Fibroblast of villous mesenchyme (primary cell): ENCODE data around the gene CARM1. TPM values are rescaled to one million over a fixed set of nuclear protein-coding genes. Genes with fewer than 3 reads are reported as not detected.
"Not testable (repeated sequence)": the region's sequence is repeated elsewhere in the genome, so short reads cannot be mapped to it uniquely, and the experiment has no call there.

Experiments used
- DNase-seq: peaks from one replicate; pipeline ENCODE4 v3.0.0-alpha.2; 2010; ENCODE audit warnings: low read depth
- H3K4me3 ChIP-seq: 2 replicates; pipeline ENCODE4 v1.5.1; 2011; ENCODE audit warnings: low read depth, mild to moderate bottlenecking, low read length
- CTCF ChIP-seq: IDR thresholded peaks from 2 replicates; pipeline ENCODE4 v1.5.1; 2012; ENCODE audit warnings: low read depth, mild to moderate bottlenecking, low read length; ENCODE audit not compliant: insufficient read depth
- total RNA-seq: library from RNA; depleted of rRNA; stranded (reverse); fragments of >200 nt; gene quantifications from 2 replicates; pipeline ENCODE4 v1.2.3, GENCODE V29; 2012

Gene CARM1
- total RNA-seq, 1 donor = 38.0 TPM

DNA sequence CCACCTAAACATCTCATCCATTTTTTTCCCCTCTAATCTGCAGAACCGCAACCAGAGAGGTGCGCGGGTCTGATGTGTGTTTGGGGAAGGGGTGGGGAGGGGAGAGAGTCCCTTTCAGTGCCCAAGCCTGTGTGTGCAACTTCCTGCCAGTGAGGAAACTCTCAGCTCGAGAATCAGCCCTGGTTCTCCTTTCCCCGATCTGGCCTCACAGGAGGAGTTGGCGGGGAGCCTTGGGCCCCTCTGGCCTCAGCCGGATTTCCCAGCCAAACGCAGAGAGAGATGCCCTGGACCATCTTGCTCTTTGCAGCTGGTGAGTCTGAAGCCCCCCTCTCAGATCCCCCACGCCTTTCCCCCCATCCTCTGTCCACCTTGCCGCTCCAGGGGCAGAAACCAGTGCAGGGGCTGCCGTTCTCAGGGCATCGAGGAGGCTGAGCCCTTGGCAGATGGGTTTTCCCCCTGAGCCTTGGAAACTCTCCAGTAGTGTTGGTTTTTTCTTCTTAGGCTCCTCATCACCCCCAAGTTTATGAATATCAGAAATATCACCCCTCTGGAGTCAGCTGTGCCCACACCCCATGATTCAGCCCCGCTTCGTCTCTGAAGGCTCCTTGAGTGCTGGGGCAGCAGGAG is 23.0 kb upstream of the CARM1 start, which contains the start of gene C19orf38:
Gene C19orf38 (plus strand): TSS at position 186 of the 627 bp plus-strand sequence. CDS start 94 bp downstream, at position 280.
- no peak for TF ChIP-seq CTCF
- DNase-seq = no peak
- H3K4me3 ChIP-seq = no peak within 1 kb of the TSS

GRCh38 chr19:10850631-10851030 is 20.7 kb upstream of the CARM1 start:
- TF ChIP-seq CTCF = no peak

DNA sequence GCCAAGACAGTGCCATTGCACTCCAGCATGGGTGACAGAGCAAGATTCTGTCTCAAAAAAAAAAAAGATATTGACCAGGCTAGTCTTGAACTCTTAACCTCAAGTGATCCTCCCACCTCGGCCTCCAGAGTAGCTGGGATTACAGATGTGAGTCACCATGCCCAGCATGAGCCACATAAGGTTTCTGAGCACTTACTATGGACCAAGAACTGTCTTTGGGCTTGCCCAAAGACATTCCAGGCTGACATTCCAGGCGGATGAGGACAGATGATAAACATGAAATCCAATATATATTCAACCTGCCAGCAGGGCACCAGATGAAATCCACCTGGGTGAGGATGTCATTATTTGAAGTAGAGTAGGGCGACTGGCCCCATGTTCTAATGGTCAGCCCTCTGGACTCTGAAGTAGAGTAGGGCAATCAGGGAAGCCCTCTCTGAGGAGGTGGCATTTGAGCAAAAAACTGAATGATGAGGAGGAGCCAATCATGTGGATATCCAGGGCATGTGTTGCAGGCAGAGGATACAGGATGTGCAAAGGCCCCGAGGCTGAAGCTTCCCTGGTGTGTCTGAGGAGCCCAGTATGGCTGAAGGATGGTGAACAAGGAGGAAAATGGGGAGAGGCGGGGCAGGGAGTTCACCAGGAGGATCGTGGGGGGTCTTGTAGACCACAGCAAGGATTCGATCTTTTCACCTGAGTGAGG is 19.1 kb upstream of the CARM1 start:
- DNase-seq = peak; percentile 38
- H3K4me3 ChIP-seq = no peak overlapping the region
- TF ChIP-seq CTCF = no peak

More at GRCh38 chr19:10850631-10851030, 20.7 kb upstream of the CARM1 start:
- no peak for DNase-seq
- no peak overlapping the region for H3K4me3 ChIP-seq

- TF ChIP-seq CTCF = no peak
- no peak overlapping the region for H3K4me3 ChIP-seq
- no peak for DNase-seq
Measured at GRCh38 chr19:10852941-10853340, 18.4 kb upstream of the CARM1 start.

GRCh38 chr19:10854350-10855089 is 16.8 kb upstream of the CARM1 start:
- no peak for TF ChIP-seq CTCF
- H3K4me3 ChIP-seq = no peak overlapping the region
- DNase-seq = no peak

DNA sequence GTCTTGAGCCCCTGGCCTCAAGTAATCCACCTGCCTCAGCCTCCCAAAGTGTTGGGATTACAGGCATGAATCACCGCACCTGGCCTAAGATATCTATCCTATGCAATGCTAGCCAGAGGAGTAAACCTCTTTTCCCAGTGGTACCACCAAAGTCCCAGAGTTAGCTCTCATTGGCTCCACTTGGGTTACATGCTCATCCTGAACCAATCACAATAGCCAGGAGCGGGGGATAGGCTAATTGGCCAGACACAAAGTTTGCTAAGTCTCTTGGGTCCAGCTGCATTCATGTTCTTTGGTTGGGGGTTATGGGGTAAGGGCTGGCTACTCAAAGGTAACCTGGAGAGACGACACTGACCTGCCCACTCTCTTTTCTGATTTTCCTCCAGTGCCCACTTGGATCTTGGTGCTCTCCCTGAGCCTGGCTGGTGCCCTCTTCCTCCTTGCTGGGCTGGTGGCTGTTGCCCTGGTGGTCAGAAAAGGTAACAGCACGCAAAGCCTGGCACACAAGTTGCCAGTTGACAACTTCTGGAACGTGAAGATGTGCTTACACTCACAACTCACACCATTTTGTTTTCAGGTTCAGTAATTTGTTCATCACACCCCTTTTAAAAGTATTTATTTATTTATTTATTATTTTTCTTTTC is 15.4 kb upstream of the CARM1 start:
- no peak for DNase-seq
- no peak overlapping the region for H3K4me3 ChIP-seq
- TF ChIP-seq CTCF = peak; percentile 58

- H3K4me3 ChIP-seq, DNase-seq: not testable (repeated sequence)
Measured at GRCh38 chr19:10856899-10857298, 14.5 kb upstream of the CARM1 start.
